GM21786 (cell line): ENCODE measurements around the gene TRIM41.
"Not testable (repeated sequence)": the region's sequence is repeated elsewhere in the genome, so short reads cannot be mapped to it uniquely, and the experiment has no call there.

Source experiments
- ATAC-seq: cut with Tn5 transposase; IDR thresholded peaks from one replicate; pipeline ENCODE4 v1.9.1; 2021; ENCODE audit not compliant: unreplicated experiment

TRIM41 gene

DNA sequence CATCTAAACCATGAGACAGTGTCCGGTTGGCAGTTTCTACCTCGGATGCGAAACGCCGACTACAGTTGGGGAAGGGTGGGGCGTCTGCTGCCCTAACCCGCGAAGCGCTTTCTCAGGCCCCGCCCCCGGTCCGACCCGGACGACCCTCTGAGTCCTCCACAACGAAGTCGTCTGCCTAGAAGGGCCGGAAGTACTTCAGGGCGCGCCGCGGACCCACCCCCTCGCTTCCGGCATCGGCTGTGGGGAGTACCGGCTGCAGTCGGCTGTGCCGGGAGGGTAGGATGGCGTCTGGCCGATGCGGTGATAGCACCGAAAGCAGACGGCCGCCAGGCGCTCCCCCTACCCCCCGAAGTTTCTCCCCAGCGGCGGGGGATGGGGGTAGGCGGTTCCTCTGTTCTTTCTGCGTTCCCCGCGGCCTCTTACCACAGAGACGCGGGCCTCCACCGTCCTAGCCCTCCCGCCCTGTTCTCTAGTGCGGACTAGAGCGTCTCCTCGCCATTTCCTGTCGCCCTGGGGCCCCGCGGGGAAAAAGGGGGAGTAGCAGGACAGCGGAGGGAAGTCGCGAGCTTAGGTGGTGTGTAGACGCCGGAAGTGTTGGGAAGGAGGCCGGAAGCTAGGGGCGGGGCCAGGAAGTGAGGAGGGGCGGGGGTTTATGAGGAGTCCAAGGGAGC, at the start of gene TRIM41:
TSS of gene TRIM41 (plus strand) at position 224 of the 671 bp plus-strand sequence. CDS start 719 bp downstream, outside the sequence.
- peak; percentile 63 for ATAC-seq

DNA sequence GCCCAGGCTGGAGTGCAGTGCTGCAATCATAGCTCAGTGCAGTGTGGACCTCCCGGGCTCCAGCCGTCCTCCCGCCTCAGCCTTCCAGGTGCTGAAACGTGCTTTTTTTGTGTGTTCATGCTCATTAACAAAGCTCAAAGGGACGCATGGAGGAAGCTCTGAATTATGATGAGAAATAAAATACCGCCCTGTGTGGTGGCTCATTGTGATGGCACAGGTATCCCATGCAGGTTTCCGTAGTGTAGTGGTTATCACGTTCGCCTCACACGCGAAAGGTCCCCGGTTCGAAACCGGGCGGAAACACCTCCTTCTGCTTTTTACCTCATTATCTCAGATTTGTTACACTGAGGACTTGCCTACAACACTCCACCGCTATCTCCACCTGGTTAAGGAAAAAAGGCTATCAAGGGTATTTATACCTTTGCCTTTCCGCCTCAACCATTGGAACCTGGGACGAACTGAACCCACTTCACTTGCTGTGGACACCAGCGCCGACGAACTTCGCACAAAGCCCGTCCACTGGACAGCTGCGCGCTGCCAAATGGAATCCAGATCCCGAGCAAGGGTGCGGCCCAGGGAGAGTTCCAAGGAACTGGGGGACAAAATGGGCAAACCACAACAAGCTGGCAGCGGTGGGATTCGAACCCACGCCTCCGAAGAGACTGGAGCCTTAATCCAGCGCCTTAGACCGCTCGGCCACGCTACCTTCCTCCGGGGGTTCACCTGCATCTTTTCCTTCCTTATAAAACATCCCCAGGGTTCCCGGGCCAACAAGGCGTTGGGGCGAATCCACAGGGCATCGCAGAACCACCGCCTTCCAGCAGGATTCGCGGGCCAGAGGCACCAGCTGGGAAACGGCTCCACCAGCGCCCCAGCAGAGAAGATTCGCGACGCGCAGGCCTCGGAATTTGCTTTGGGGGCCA, 49.4 kb upstream of the TRIM41 start:
- ATAC-seq, result peak; percentile 43

DNA sequence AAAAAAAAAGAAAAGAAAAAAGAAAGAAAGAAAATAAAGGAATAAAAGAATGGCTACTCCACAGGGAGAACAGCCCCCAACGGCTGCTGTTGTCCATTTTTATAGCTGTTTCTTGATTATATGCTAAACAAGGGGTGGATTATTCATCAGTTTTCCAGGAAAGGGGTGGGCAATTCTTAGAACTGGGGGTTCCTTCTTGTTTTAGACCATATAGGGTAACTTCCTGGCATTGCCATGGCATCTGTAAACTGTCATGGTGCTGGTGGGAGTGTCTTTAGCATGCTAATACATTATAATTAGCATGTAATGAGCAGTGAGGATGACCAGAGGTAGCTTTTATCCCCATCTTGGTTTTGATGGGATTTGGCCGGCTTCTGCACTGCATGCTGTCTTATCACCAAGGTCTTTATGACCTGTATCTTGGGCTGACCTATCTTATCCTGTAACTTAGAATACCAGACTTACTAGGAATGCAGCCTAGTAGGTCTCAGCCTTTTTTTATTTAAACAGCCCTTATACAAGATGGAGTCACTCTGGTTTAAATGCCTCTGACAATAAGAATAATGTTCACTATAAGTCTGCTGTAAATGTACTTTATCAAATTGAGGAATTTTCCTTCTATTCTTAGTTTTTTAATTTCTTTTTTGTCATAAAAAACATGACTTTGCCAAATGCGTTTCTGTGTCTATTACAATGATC, 46.7 kb upstream of the TRIM41 start:
- ATAC-seq, result no peak

DNA sequence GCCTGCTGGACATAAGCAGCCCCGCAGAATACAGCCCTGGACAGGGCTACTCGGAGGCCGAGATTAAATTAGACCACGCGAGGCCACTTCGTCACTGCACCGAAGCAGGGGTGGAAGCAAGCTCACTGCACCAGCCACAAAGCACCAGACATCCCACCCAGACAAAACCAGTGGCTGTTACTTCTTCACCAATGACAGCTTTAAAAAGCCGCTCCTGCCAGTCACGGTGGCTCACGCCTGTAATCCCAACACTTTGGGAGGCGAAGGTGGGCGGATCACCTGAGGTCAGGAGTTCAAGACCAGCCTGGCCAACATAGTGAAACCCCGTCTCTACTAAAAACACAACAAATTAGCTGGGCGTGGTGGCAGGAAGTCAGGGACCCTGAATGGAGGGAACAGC, 45.5 kb upstream of the TRIM41 start:
- not testable (repeated sequence) for ATAC-seq

DNA sequence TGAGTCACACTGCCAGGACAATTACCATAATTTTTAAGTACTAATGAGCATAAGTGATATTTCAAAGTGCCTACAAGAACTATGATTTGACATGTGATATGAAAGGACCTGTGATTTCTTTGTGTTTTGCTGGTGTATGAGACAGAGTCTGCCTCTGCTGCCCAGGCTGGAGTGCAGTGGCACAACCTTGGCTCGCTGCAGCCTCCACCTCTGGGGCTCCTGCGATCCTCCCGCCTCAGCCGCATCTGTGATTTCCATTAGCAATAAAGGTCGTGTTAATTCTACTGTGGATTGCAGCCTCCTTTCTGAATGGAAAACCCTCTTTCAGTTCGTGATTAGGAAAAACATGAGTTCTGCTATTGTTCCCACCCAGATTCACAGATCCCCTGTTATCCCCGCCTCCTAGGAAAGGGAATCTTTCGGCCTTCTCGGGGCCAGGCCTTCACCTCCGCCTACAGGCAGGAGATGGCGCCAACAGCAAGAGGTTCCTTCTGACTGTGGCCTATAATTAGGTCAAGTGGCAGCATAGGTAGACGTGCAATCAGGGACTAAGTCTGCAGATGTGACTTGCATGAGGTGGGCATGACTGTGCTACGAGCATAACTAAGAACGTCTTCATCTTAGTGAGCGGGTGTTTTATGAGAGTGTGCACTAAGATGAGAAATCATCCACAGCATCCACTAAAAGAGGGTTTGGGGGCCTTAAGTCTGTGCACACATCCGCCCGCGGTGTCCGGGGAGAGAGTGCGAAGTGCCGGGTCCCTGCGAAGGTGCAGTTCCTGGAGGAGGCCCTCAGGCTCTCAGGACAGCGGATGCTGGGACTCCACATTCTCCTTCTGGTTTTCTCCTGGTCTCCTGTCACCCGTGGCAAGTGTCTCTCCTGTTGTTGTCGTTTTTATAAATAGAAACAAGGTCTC, 41.2 kb upstream of the TRIM41 start:
- peak; percentile 56 for ATAC-seq

DNA sequence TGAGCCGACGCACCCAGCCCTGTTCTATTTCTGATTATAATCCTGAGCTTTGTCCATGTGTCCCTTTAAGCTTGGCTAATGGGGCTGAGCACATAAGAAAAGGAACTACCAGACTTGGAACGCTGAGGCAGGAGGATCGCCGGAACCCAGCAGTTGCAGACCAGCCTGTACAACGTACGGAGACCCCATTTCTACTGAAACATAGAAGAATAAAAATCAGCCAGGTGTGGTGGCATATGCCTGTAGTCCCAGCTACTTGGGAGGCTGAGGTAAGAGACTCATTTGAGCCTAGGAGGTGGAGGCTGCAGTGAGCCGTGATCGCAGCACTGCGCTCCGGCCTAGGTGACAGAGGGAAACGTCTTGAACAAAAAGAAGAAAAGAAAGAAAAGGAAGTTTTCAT, 40.4 kb upstream of the TRIM41 start:
- no peak for ATAC-seq

DNA sequence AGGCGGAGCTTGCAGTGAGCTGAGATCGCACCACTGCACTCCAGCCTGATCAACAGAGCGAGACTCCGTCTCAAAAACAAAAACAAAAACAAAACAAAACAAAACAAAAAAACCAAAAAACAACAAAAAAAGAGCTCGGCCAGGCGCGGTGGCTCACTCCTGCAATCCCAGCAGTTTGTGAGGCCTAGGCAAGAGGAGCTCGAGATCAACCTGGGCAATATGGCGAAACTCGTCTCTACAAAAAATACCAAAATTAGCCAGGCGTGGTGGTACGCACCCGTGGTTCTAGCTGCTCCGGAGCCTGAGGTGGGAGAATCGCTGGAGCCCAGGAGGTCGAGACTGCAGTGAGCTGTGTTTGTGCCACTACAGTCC, 38.2 kb upstream of the TRIM41 start:
- no peak for ATAC-seq

DNA sequence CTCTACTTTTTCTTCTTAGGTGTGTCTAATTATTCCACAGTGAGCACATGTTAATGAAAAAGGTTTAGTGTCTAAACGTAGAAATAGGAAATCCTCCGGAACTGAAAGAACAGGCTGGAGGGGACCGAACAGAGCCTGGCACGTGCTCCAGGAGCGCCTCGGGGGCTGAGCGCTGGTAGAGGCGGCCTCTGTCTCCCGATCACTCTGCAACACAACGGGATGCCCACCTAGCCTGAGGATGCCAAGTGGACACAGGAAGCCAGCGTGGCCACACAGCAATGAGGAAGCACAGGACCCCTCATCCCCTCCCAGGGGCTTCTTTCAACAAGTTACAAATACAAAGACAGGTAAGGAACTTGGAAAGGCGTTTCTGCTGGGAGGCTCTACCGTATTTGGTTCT, 37.5 kb upstream of the TRIM41 start:
- ATAC-seq, result no peak

DNA sequence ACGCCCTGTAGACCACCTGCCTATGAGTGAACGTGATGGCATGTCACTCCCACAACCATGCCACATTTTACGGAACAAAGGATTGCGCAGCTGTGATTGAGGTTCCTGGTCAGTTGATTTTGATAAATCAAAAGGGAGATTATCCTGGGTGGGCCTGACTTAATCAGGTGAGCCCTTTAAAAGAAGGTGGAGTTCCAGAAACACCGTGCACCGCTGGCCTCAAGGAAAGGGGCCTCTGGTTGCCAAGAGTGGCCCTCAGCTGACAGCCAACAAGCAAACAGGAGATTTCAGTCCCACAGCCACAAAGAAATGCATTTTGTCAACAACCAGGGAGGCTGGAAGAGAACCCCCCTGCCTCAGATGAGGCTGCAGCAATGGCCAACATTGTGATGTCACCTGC, 37.1 kb upstream of the TRIM41 start:
- ATAC-seq, result no peak

DNA sequence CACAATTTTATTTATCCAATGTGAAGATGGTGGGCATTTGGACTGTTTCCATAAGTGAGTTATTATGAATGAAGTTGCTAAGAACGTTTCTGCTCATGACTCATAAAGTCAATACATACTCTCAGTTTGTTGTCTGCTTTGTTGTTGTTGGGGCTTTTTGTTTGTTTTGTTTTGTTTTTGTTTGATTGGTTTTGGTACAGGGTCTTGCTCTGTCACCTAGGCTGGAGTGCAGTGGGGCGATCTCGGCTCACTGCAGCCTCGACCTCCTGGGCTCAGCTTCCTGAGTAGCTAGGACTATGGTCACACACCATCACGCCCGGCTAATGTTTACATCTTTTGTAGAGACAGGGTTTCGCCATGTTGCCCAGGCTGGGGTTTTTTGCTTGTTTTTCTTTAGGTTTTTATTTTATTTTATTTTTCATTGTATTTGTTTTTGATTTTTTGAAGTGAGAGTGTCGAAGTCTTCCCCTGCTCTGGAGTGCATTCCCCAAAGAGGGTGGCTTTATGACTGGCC, 36.0 kb upstream of the TRIM41 start:
- no peak for ATAC-seq

DNA sequence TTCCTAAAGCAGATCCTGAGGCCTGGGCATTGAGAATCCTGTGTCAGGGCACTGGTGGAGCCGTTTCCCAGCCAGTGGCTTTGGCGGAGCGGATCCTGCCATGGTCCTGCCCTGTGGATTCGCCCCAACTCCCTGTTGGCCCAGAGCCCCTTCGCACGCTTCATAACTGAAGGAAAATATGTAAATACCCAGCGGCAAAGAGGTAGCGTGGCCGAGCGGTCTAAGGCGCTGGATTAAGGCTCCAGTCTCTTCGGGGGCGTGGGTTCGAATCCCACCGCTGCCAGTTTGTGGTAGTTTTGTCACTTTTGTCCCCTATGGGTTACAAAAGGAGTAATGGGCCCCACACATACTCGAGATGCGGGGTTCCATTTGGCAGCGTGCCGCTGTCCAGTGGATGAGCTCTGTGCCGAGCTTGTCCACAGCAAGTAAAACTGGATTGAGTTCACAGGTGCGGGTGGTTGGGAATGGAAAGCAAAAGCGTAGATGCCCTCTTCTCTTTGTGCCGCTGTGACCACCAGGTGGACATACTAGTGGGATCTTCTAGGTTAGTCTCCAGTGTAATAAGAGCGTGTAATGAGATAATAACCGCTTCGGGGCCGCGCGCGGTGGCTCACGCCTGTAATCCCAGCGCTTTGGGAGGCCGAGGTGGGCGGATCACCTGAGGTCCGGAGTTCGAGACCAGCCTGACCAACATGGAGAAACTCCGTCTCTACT, 35.4 kb upstream of the TRIM41 start:
- no peak for ATAC-seq

DNA sequence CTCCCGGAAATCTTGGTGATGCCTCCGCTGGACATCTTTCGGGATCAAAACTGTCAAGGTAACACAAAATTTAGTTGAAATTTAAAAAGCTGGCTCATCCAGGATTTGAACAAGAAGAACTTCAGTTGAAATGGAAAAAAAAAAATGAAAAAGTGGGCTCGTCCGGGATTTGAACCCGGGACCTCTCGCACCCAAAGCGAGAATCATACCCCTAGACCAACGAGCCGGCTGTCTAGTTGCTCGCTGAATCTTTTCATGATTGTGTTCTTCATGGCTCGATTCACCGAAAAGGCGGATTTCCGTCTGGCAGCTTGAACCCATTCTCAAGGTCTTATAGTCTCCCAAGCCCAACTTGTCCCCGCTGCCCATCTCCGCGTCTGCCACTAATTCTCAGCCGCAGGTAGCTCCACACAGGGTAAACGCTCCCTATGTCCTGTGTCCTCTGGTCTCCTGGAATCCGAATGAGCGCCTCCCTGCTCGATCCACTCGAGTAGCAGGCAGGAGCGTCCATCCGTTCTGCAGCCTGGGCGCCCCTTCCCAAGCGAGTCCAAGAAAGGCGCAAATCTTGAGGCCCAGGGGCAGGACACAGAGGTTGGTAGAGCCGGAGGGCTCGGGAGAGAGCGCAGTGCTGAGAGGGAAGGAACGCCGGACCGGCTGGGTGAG, 34.2 kb upstream of the TRIM41 start:
- no peak for ATAC-seq

DNA sequence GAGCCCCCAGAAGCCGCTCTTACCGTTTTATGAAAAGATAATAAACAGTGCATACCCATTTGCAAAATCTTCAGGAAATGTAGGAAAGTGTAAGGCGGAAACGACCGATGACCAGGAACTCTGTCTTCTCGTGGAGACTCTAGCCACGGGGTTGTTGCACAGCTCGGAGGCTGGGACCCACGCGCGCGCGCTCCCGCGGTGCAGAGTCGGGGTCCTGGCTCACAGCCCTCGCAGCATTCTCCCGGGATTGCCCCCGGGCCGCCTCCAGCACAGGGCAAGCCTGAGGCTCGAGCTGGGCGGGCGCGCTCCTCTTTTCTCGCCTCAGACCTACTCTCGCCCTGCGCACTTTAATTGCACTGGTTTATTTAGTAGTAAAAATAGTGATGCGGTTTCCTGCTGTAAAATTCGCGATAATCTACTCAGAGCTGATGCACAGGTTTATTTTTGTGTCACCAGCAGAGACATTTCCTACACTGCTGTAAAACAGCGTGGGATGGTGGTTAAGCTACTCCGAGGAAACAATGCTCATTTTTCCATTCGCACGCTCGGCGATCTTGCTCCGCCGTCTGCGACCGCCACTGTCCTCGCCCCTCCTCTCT, 33.6 kb upstream of the TRIM41 start:
- ATAC-seq, result no peak

DNA sequence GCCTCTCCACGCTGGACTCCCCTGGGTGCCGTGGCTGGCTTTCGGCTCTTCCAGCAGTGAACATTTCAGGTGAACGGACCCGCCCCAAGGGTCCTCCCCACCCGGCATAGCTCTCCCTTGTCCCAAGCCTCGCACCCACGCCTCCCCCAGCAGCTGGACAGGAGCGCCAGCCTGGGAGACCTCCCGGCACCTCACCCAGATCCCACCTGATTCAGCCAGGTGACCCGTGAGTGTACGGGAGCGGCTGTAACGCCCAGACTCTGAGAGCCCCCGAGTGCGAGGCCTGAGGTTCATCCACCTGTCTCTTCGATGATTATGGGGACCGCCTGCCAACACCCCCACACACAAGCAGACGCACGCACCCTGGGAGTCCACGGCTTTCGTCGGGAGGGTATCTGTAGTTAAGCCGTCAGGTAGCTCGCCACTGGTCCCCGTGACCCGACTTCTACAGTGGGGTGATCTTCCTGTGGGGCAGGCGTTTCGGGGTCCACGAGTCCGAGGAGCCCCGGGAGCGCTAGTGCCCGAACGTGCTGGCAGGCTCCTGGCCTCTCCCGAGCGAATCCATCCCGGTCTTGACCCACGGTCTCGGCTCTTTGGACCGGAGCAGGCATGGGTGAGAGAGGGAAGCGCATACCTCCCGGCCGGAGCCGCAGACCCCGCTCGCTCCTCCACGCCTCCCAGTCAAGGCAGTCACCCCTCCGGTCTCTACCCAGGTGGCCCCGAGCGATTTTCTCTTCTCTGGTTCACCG, 32.9 kb upstream of the TRIM41 start:
- ATAC-seq, result no peak

DNA sequence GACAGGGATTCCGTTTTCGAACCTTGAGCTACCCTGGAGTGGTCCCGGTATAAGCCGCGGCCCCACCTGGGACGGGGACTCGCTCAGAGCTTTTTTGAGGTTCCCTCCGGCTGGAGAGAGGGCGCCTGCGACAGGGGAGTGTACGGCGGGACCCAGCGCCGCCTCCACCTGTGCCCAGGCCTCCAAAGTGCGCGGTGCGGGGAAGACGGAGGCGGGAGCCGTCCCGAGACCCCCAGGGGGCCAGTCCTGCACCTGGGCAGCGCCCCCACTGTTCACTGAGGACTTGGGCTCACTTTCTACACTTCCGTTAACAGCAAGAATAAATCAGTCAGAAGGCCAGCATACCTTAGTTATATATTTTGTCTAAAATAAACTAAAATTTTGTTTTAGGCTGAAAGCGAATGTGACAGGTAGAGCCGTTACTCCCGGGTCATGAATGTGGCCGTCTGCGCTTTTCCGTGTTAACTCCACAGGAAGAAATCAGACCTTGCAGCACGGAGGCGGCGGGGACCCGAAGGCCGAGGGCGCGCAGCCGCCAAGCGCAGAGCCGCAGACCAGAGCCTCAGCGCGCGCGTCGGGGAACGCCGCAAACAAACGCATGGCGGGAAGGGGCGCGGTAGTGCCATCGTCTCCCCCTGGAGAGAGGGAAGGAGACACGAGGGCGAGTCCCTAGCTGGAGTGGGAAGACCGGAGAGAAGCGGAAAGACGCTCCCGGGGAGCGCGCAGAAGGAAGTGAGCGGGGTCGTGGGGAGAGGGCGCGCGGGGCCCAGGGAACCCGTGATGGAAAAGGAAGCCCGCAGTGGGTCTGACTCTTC, 32.2 kb upstream of the TRIM41 start:
- no peak for ATAC-seq

DNA sequence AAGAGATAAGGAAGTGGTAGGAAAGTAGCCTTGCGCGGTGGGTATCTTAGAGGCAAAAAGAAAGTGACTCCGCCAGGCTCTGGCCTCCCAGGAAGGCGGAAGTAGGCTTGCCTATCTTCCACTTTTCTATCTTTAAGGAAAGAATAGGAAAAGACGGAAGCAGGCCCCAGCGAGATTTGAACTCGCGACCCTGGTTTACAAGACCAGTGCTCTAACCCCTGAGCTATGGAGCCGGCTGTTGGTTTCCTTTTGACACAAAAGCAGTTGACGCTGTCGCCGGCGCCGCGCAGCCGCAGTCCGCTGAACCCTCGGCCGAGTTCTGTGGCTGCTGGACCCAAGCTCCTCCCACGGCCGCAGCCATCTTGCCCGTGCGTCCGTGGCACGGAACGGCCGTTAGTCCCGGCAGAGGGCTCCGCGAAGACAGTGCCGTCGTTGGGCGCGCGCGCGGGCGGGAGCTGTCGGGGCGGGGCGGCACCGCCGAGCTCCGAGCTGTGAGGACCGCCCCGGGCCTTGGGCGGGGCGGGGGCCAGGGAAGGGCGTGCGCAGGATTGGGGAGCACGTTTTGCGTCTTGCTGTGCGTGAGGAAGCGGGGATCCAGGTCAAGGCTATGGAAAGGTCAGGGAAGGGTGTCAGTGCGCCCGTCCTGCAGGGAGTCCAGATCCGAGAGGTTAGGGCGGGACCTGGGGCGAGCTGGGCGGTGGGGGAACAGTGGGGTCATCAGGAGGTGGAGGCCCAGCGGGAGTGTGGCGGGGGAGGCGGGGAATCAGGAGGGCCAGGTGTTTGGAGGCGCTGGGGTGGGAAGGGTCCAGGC, 31.4 kb upstream of the TRIM41 start:
- ATAC-seq, result peak; percentile 56
